HepG2 (cell line): ENCODE results near the gene ING2. TPM values are rescaled to one million over a fixed set of nuclear protein-coding genes. Genes with fewer than 3 reads are reported as not detected.

Experiments used
- ATAC-seq: fragments of 200-7000 bp; cut with Tn5 transposase; 3 replicates; pipeline ENCODE4 v1.9.1; 2020; ENCODE audit warnings: mild to moderate bottlenecking, moderate library complexity
- BruUV-seq: library from RNA; stranded (reverse); fragments of 400-500 nt; replicated peaks from 2 replicates; lab custom pipeline; 2021; lab: Mats Ljungman, UMichigan
- CTCF ChIA-PET: fragments of 300-600 bp; formaldehyde crosslinking; extraction: SDS; loops from one replicate; lab custom pipeline; 2021; ENCODE audit warnings: low total read pairs, inconsistent platforms, low intra/inter-chr PET ratio; lab: Yijun Ruan, JAX
- POLR2A ChIA-PET: fragments of 350-600 bp; sonication (Branson Sonifier 250); formaldehyde crosslinking; loops from one replicate; lab custom pipeline; 2020; ENCODE audit warnings: antibody characterized with exemption, inconsistent platforms; lab: Yijun Ruan, JAX
- DNase-seq: peaks from one replicate; pipeline ENCODE4 v3.0.0-alpha.2; 2015; ENCODE audit warnings: low spot score
- FAIRE-seq: peaks from 3 replicates; lab custom pipeline; 2011; peaks lifted over from hg19 to GRCh38; lab: Jason Lieb, UNC
- H2AFZ ChIP-seq: one replicate; pipeline ENCODE4 v1.6.1; 2011; ENCODE audit warnings: low read length, inconsistent platforms
- H3K27ac ChIP-seq: fragments of 300-600 bp; 3 replicates; pipeline ENCODE4 v1.8.0; 2011; ENCODE audit warnings: mixed run types, mild to moderate bottlenecking, mixed read lengths, low read length, inconsistent platforms; ENCODE audit not compliant: insufficient read depth; ENCODE audit errors: extremely low read length
- H3K27me3 ChIP-seq, 2 experiments: fragments of 200-600 bp in 1 of 2; 2 replicates in 1 of 2; 3 replicates in 1 of 2; pipeline versions ENCODE4 v1.6.0 to v1.8.0; 2011; ENCODE audit warnings: low read length in 2 of 2, mild to moderate bottlenecking in 2 of 2, moderate library complexity in 2 of 2, inconsistent platforms in 1 of 2; ENCODE audit not compliant: insufficient read depth in 2 of 2, control insufficient read depth in 1 of 2
- H3K36me3 ChIP-seq, 2 experiments: fragments of 200-600 bp in 1 of 2; replicated peaks in 1 of 2; 2 replicates in 1 of 2; 3 replicates in 1 of 2; pipeline versions ENCODE4 v1.5.1 to v1.8.0; 2011; ENCODE audit warnings: low read length in 2 of 2, inconsistent platforms in 1 of 2; ENCODE audit not compliant: insufficient read depth in 2 of 2, control insufficient read depth in 1 of 2
- H3K4me1 ChIP-seq: 2 replicates; pipeline ENCODE4 v1.5.1; 2012; ENCODE audit warnings: low read length, inconsistent platforms; ENCODE audit not compliant: insufficient read depth
- H3K4me2 ChIP-seq: 2 replicates; pipeline ENCODE4 v1.6.0; 2011; ENCODE audit warnings: low read depth, low read length, inconsistent platforms
- H3K4me3 ChIP-seq, 3 experiments: fragments of 200-600 bp in 1 of 3; sonication (generic), shearing (Covaris generic) in 1 of 3; replicated peaks in 1 of 3; 2 replicates each; pipeline ENCODE4 v1.5.1; 2011 to 2016; ENCODE audit warnings: low read length in 3 of 3, inconsistent platforms in 2 of 3, low read depth in 2 of 3, mild to moderate bottlenecking in 2 of 3, control low read depth in 1 of 3, mixed read lengths in 1 of 3; ENCODE audit not compliant: insufficient read depth in 1 of 3
- H3K79me2 ChIP-seq: one replicate; pipeline ENCODE4 v1.6.1; 2011; ENCODE audit warnings: low read length, inconsistent platforms; ENCODE audit not compliant: insufficient read depth
- H3K9ac ChIP-seq: 2 replicates; pipeline ENCODE4 v1.6.0; 2011; ENCODE audit warnings: mild to moderate bottlenecking, low read depth, low read length, inconsistent platforms; ENCODE audit not compliant: insufficient read depth
- H3K9me3 ChIP-seq: 2 replicates; pipeline ENCODE4 v1.5.1; 2012; ENCODE audit warnings: mild to moderate bottlenecking, low read length
- H4K20me1 ChIP-seq: 2 replicates; pipeline ENCODE4 v1.6.0; 2011; ENCODE audit warnings: inconsistent platforms, mild to moderate bottlenecking, low read length, moderate library complexity; ENCODE audit not compliant: insufficient read depth
- FIP1L1 ChIP-seq: fragments of 200-400 bp; formaldehyde crosslinking; IDR thresholded peaks from 2 replicates; pipeline ENCODE4 v1.6.1; 2018; ENCODE audit warnings: low read depth, mild to moderate bottlenecking, low read length, moderate library complexity, borderline replicate concordance; ENCODE audit not compliant: insufficient read depth
- FOSL2 ChIP-seq: sonication (generic); formaldehyde crosslinking; IDR thresholded peaks from 2 replicates; pipeline ENCODE4 v1.4.0; 2020; ENCODE audit warnings: missing genetic modification reagents
- FOXA1 ChIP-seq, 2 experiments: fragments of 450-650 bp in 1 of 2; sonication (generic) in 1 of 2; formaldehyde crosslinking in 1 of 2; IDR thresholded peaks; 2 replicates each; pipeline versions ENCODE4 v1.4.0 to v1.6.1; 2016 to 2020; ENCODE audit warnings: missing genetic modification reagents in 1 of 2
- FOXK1 ChIP-seq: sonication (generic); formaldehyde crosslinking; IDR thresholded peaks from 2 replicates; pipeline ENCODE4 v1.4.0; 2020; ENCODE audit warnings: low read depth, missing genetic modification reagents, borderline replicate concordance
- KLF16 ChIP-seq, 2 experiments: sonication (generic) in 1 of 2; formaldehyde crosslinking in 1 of 2; IDR thresholded peaks; 2 replicates each; pipeline versions ENCODE4 v1.6.1 to v1.8.0; 2016 to 2023; ENCODE audit warnings: missing genetic modification reagents in 2 of 2, missing compliant biosample characterization in 1 of 2
- MTF1 ChIP-seq: sonication (generic); formaldehyde crosslinking; IDR thresholded peaks from 2 replicates; pipeline ENCODE4 v1.5.0; 2020; ENCODE audit warnings: missing genetic modification reagents
- NFKB2 ChIP-seq: sonication (generic); formaldehyde crosslinking; IDR thresholded peaks from 2 replicates; pipeline ENCODE4 v1.4.0; 2020; ENCODE audit warnings: missing genetic modification reagents, borderline replicate concordance
- SSRP1 ChIP-seq: IDR thresholded peaks from 2 replicates; pipeline ENCODE4 v1.6.1; 2016; ENCODE audit warnings: control low read depth
- ZFP62 ChIP-seq: sonication (generic); formaldehyde crosslinking; IDR thresholded peaks from 2 replicates; pipeline ENCODE4 v1.4.0; 2020; ENCODE audit warnings: missing genetic modification reagents
- ZMYM3 ChIP-seq: sonication (generic); formaldehyde crosslinking; IDR thresholded peaks from 2 replicates; pipeline ENCODE4 v1.5.1; 2020; ENCODE audit warnings: mild to moderate bottlenecking, missing genetic modification reagents
- ZNF564 ChIP-seq: sonication (generic); formaldehyde crosslinking; IDR thresholded peaks from 2 replicates; pipeline ENCODE4 v1.8.1; 2023; ENCODE audit warnings: mild to moderate bottlenecking, missing genetic modification reagents
- ZNF703 ChIP-seq: sonication (generic); formaldehyde crosslinking; IDR thresholded peaks from 2 replicates; pipeline ENCODE4 v1.5.1; 2020; ENCODE audit warnings: missing genetic modification reagents, mild to moderate bottlenecking, moderate library complexity, borderline replicate concordance
- ZNF704 ChIP-seq: sonication (generic); formaldehyde crosslinking; IDR thresholded peaks from 2 replicates; pipeline ENCODE4 v1.8.1; 2023; ENCODE audit warnings: mild to moderate bottlenecking, inconsistent platforms, moderate library complexity, missing genetic modification reagents, borderline replicate concordance
- ZNF75D ChIP-seq: sonication (generic); formaldehyde crosslinking; IDR thresholded peaks from 2 replicates; pipeline ENCODE4 v1.8.1; 2023; ENCODE audit warnings: missing genetic modification reagents, mild to moderate bottlenecking, borderline replicate concordance
- WGBS: methylation state at CpG from one replicate; pipeline ENCODE4 v1.1.6; 2017; ENCODE audit warnings: low lambda C conversion rate; 5-methylcytosine and 5-hydroxymethylcytosine counted together
- in situ Hi-C: cut with HindIII; loops from 2 replicates; pipeline ENCODE4 v1.10.0; 2017; ENCODE audit warnings: low pct_unique_long_range_greater_than_20kb; ENCODE audit not compliant: extremely low pct_ligation_motif_present
- intact Hi-C: fragments of 100-400 bp; cut with micrococcal nuclease; formaldehyde crosslinking; loops from one replicate; pipeline ENCODE4 v1.10.0; 2022; ENCODE audit not compliant: unreplicated experiment
- polyA plus RNA-seq, 8 experiments: library from polyadenylated mRNA; depleted of rRNA in 3 of 8; stranded (reverse) in 7 of 8; unstranded in 1 of 8; fragments of >200 nt; fragmentation: Illumina TruSeq in 4 of 8; extraction: Trizol in 4 of 8; gene quantifications; 2 replicates each; pipeline versions ENCODE4 v1.2.1 to v1.2.3, GENCODE V29; 2011 to 2016; ENCODE audit warnings: low read depth in 4 of 8, missing spikeins in 1 of 8, mixed read lengths in 1 of 8; ENCODE audit not compliant: insufficient read depth in 1 of 8
- total RNA-seq, 5 experiments: library from RNA; depleted of rRNA; stranded (reverse); fragments of >200 nt; fragmentation: Illumina TruSeq; extraction: Trizol; gene quantifications; 2 replicates each; pipeline ENCODE4 v1.2.3, GENCODE V29; 2016; ENCODE audit warnings: low read depth in 1 of 5
- TF ChIP-seq, protein P1 (sequence below): IDR thresholded peaks from 2 replicates; pipeline ENCODE4 v1.6.1; 2012; ENCODE audit warnings: low read depth, low read length, improper control_type of control experiment
- TF ChIP-seq, protein P2 (sequence below): sonication (generic); formaldehyde crosslinking; IDR thresholded peaks from 2 replicates; pipeline ENCODE4 v1.5.1; 2020; ENCODE audit warnings: mild to moderate bottlenecking, missing genetic modification reagents, moderate library complexity

The ING2 gene
- total and polyA plus RNA-seq, 2 of the 13 experiments (the other 11 are each of a cell fraction or from before 2014, with no cell fraction given), result 6.6 to 12.4 TPM

- H4K20me1 ChIP-seq, result no peaks in the 10 kb centered on the region
- H3K79me2 ChIP-seq, result no peaks in the 10 kb centered on the region
- ChIA-PET POLR2A (interaction anchor here (0.8 to 1.1 kb wide), 3 partner anchors 24 to 191 kb away, joined by 3 to 4 read pairs (median 4); no protein-coding TSS in a partner anchor), CTCF (no interaction called here)
- DNase-seq (peak; percentile 40), ATAC-seq (peak; percentile 81), FAIRE-seq (no peak)
- H3K27ac ChIP-seq, result no peak overlapping the region
- BruUV-seq, result no TSS peak
- no peaks in the 10 kb centered on the region for H3K27me3 ChIP-seq
- H3K4me3 ChIP-seq, result no peak overlapping the region
- H3K4me1 ChIP-seq, result peaks cover 28% of the 10 kb centered on the region
- peak overlapping the region; percentile 51 for H3K4me2 ChIP-seq
- WGBS, result 3% methylated on average over 7 of the region's 7 CpGs
- intact Hi-C loops (no loop called here), in situ Hi-C loops (no loop called here)
- H3K9me3 ChIP-seq, result no peaks in the 10 kb centered on the region
- H2AFZ ChIP-seq, result no peak overlapping the region
- no peak overlapping the region for H3K9ac ChIP-seq
- no peaks in the 10 kb centered on the region for H3K36me3 ChIP-seq
- TF ChIP-seq, protein P1, sequence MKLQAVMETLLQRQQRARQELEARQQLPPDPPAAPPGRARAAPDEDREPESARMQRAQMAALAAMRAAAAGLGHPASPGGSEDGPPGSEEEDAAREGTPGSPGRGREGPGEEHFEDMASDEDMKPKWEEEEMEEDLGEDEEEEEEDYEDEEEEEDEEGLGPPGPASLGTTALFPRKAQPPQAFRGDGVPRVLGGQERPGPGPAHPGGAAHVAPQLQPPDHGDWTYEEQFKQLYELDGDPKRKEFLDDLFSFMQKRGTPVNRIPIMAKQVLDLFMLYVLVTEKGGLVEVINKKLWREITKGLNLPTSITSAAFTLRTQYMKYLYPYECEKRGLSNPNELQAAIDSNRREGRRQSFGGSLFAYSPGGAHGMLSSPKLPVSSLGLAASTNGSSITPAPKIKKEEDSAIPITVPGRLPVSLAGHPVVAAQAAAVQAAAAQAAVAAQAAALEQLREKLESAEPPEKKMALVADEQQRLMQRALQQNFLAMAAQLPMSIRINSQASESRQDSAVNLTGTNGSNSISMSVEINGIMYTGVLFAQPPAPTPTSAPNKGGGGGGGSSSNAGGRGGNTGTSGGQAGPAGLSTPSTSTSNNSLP, result peak; percentile 73; the same call in 1 of the 2 replicates
- TF ChIP-seq MTF1 (CRISPR knock-in tag) (no peak), NFKB2 (CRISPR knock-in tag) (no peak), FOSL2 (CRISPR knock-in tag) (peak; percentile 86), ZMYM3 (no peak), SSRP1 (no peak), KLF16 (CRISPR knock-in tag; IDR thresholded peaks at IDR 0.05) (no peak), ZNF703 (CRISPR knock-in tag) (no peak), FOXA1 (IDR thresholded peaks at IDR 0.05) (no peak), FOXA1 (CRISPR knock-in tag; IDR thresholded peaks at IDR 0.05) (peak; percentile 39; the same call in 1 of the 2 replicates), ZNF75D (CRISPR knock-in tag) (no peak), ZNF564 (CRISPR knock-in tag) (no peak), ZFP62 (CRISPR knock-in tag) (no peak), FOXK1 (CRISPR knock-in tag) (peak; percentile 58; the same call in 1 of the 2 replicates), FIP1L1 (no peak), ZNF704 (no peak)
- TF ChIP-seq, protein P2, sequence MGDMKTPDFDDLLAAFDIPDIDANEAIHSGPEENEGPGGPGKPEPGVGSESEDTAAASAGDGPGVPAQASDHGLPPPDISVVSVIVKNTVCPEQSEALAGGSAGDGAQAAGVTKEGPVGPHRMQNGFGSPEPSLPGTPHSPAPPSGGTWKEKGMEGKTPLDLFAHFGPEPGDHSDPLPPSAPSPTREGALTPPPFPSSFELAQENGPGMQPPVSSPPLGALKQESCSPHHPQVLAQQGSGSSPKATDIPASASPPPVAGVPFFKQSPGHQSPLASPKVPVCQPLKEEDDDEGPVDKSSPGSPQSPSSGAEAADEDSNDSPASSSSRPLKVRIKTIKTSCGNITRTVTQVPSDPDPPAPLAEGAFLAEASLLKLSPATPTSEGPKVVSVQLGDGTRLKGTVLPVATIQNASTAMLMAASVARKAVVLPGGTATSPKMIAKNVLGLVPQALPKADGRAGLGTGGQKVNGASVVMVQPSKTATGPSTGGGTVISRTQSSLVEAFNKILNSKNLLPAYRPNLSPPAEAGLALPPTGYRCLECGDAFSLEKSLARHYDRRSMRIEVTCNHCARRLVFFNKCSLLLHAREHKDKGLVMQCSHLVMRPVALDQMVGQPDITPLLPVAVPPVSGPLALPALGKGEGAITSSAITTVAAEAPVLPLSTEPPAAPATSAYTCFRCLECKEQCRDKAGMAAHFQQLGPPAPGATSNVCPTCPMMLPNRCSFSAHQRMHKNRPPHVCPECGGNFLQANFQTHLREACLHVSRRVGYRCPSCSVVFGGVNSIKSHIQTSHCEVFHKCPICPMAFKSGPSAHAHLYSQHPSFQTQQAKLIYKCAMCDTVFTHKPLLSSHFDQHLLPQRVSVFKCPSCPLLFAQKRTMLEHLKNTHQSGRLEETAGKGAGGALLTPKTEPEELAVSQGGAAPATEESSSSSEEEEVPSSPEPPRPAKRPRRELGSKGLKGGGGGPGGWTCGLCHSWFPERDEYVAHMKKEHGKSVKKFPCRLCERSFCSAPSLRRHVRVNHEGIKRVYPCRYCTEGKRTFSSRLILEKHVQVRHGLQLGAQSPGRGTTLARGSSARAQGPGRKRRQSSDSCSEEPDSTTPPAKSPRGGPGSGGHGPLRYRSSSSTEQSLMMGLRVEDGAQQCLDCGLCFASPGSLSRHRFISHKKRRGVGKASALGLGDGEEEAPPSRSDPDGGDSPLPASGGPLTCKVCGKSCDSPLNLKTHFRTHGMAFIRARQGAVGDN (CRISPR knock-in tag), result no peak
Observed at GRCh38 chr4:183468210-183469095, 36.4 kb upstream of the ING2 start.
